Esophagus muscularis mucosa (tissue), 4 donors: ENCODE data around the gene EDNRA. TPM values are rescaled to one million over a fixed set of nuclear protein-coding genes. Genes with fewer than 3 reads are reported as not detected.
A peak's percentile ranks its signal among the peaks of the same experiment; 100 is the strongest.
"Not testable (repeated sequence)": the region's sequence is repeated elsewhere in the genome, so short reads cannot be mapped to it uniquely, and the experiment has no call there.

Experiments
- DNase-seq: peaks from one replicate; pipeline ENCODE4 v3.0.0-alpha.2; 2017; ENCODE audit errors: extremely low spot score
- H3K27ac ChIP-seq, 4 donors: fragments of 200-600 bp; sonication (generic); replicated peaks in 1 of 4; 1 replicate in 3 of 4; 2 replicates in 1 of 4; pipeline ENCODE4 v1.5.1; 2016 to 2019; ENCODE audit warnings: mild to moderate bottlenecking in 1 of 4
- H3K27me3 ChIP-seq, 4 donors: fragments of 200-600 bp; sonication (generic); one replicate each; pipeline versions ENCODE4 v1.5.1 to v1.6.0; 2016 to 2019
- H3K36me3 ChIP-seq, 4 donors: fragments of 200-600 bp; sonication (generic); one replicate each; pipeline ENCODE4 v1.5.1; 2016 to 2019
- H3K4me1 ChIP-seq, 4 donors: fragments of 200-600 bp; sonication (generic); one replicate each; pipeline ENCODE4 v1.5.1; 2016 to 2019
- H3K4me3 ChIP-seq, 4 donors: fragments of 200-600 bp; sonication (generic); 1 replicate in 2 of 4; 2 replicates in 2 of 4; pipeline ENCODE4 v1.5.1; 2016 to 2019; ENCODE audit warnings: mild to moderate bottlenecking in 4 of 4, moderate library complexity in 1 of 4
- H3K9me3 ChIP-seq, 4 donors: fragments of 200-600 bp; sonication (generic); 1 replicate in 3 of 4; 2 replicates in 1 of 4; pipeline ENCODE4 v1.5.1; 2016 to 2019
- EP300 ChIP-seq: sonication (generic); formaldehyde crosslinking; IDR thresholded peaks from one replicate; pipeline ENCODE4 v1.6.1; 2017; ENCODE audit warnings: antibody characterized with exemption
- POLR2A ChIP-seq: fragments of 450-650 bp; IDR thresholded peaks from one replicate; pipeline ENCODE4 v1.6.1; 2017; ENCODE audit warnings: antibody characterized with exemption, moderate library complexity, mild to moderate bottlenecking, low read depth
- POLR2AphosphoS5 ChIP-seq, 2 donors: sonication (generic); formaldehyde crosslinking; IDR thresholded peaks; one replicate each; pipeline ENCODE4 v1.6.1; 2017; ENCODE audit warnings: antibody characterized with exemption in 2 of 2
- WGBS: methylation state at CpG from one replicate; pipeline ENCODE4 v1.1.5; 2018; 5-methylcytosine and 5-hydroxymethylcytosine counted together
- intact Hi-C: fragments of 100-400 bp; cut with DNase I; formaldehyde crosslinking; loops from one replicate; pipeline ENCODE4 v1.15.1; 2023
- total RNA-seq, 4 donors: library from RNA; depleted of rRNA; stranded (reverse); fragments of >200 nt; gene quantifications; one replicate each; pipeline versions ENCODE4 v1.1.0 to v1.2.1, GENCODE V29; 2016
- TF ChIP-seq, protein P1 (sequence below), 3 experiments: fragments of 200-600 bp in 2 of 3; fragments of 450-650 bp in 1 of 3; sonication (generic) in 2 of 3; IDR thresholded peaks; one replicate each; pipeline ENCODE4 v1.5.1; 2017 to 2019; ENCODE audit warnings: antibody characterized with exemption in 3 of 3, mild to moderate bottlenecking in 2 of 3, moderate library complexity in 1 of 3

Gene EDNRA
- total RNA-seq = 1 to 10 TPM in 3 of 4 donors, under 1 TPM in 1; 0.83 to 8.0 (median 3.9) TPM

GRCh38 chr4:147480891-147481576 lies at the start of gene EDNRA:
TSS of gene EDNRA (plus strand) at chr4:147481097. CDS start at chr4:147485682, 4,585 bp downstream.
- Histone ChIP-seq H3K27ac (peak within 1 kb of the TSS; percentile 37 to 50 (median 48)), H3K36me3 (no peaks in the 10 kb centered on the region), H3K4me3 (peak within 1 kb of the TSS; percentile 50 to 60 (median 50)), H3K9me3 (no peaks in the 10 kb centered on the region), H3K27me3 (peaks cover 0 to 36% (median 5%) of the 10 kb centered on the region in 4 donors), H3K4me1 (peaks cover 0 to 14% (median 10%) of the 10 kb centered on the region in 4 donors)
- no peak for DNase-seq
- intact Hi-C loops = no loop called here
- under 1% methylated on average over 30 of the region's 68 CpGs for WGBS
- TF ChIP-seq, protein P1, sequence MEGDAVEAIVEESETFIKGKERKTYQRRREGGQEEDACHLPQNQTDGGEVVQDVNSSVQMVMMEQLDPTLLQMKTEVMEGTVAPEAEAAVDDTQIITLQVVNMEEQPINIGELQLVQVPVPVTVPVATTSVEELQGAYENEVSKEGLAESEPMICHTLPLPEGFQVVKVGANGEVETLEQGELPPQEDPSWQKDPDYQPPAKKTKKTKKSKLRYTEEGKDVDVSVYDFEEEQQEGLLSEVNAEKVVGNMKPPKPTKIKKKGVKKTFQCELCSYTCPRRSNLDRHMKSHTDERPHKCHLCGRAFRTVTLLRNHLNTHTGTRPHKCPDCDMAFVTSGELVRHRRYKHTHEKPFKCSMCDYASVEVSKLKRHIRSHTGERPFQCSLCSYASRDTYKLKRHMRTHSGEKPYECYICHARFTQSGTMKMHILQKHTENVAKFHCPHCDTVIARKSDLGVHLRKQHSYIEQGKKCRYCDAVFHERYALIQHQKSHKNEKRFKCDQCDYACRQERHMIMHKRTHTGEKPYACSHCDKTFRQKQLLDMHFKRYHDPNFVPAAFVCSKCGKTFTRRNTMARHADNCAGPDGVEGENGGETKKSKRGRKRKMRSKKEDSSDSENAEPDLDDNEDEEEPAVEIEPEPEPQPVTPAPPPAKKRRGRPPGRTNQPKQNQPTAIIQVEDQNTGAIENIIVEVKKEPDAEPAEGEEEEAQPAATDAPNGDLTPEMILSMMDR (IDR thresholded peaks at IDR 0.05) = no peak
- TF ChIP-seq POLR2AphosphoS5 (IDR thresholded peaks at IDR 0.05) (no peak), POLR2A (no peak), EP300 (no peak)

DNA sequence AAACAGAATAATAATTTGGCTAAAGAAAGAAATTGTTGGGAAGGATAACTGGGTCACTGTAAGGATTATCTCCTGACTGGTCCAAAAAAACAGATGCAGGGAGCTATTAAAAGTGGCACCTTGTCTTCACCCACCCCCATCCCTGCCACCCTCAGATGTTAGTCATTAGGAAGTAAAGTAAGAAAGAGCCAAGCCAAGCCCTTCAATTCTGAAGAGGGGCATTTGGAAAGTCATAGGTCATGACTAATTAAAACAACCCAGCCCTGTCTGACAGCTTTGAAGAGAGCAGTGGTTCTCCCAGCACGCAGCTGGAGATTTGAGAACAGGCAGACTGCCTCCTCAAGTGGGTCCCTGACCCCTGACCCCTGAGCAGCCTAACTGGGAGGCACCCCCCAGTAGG lies 46.5 kb upstream of the EDNRA start:
- H3K4me1 ChIP-seq, DNase-seq, intact Hi-C loops, H3K27me3 ChIP-seq, H3K27ac ChIP-seq, H3K36me3 ChIP-seq, H3K4me3 ChIP-seq: not testable (repeated sequence)
- peaks cover 0 to 12% (median 8%) of the 10 kb centered on the region in 4 donors for H3K9me3 ChIP-seq
- WGBS = 57% methylated on average over 1 of the region's 1 CpG

GRCh38 chr4:147440442-147440841 lies 40.5 kb upstream of the EDNRA start:
- Histone ChIP-seq H3K36me3 (no peaks in the 10 kb centered on the region), H3K9me3 (no peaks in the 10 kb centered on the region), H3K27ac (no peak overlapping the region), H3K27me3 (no peaks in the 10 kb centered on the region), H3K4me1 (no peaks in the 10 kb centered on the region), H3K4me3 (no peak overlapping the region)
- WGBS = 86% methylated on average over 2 of the region's 2 CpGs
- intact Hi-C loops = no loop called here
- no peak for DNase-seq
- TF ChIP-seq POLR2A (no peak), POLR2AphosphoS5 (IDR thresholded peaks at IDR 0.05) (no peak), EP300 (no peak)
- TF ChIP-seq, protein P1 (IDR thresholded peaks at IDR 0.05) = no peak

DNA sequence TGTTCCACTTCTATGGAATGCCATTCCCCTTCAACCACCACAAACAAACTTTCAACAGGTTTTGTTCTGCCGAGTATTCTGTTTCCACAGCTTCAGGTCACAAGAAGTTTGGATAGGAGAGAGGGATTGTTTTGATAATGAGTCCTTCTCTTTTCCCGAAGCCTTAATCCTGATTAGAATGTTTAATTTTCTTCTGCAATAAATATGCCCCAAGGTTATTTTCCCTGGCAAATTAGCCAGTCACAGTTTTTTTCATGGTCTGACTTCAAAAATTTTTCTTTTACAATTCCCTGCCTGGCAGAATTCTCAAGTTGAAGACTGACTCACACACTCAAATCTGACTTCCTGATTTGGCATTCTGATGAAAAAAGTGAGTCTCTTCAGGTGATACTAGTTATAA lies 33.1 kb upstream of the EDNRA start:
- Histone ChIP-seq H3K27me3 (no peaks in the 10 kb centered on the region), H3K9me3 (no peaks in the 10 kb centered on the region), H3K4me3 (no peak overlapping the region), H3K4me1 (no peaks in the 10 kb centered on the region), H3K36me3 (no peaks in the 10 kb centered on the region), H3K27ac (no peak overlapping the region)
- TF ChIP-seq POLR2A (no peak), EP300 (no peak), POLR2AphosphoS5 (IDR thresholded peaks at IDR 0.05) (no peak)
- TF ChIP-seq, protein P1 (IDR thresholded peaks at IDR 0.05) = no peak
- no peak for DNase-seq
- WGBS = 52% methylated on average over 2 of the region's 2 CpGs
- intact Hi-C loops = no loop called here

GRCh38 chr4:147453561-147454141 lies 27.2 kb upstream of the EDNRA start:
- no peak for TF ChIP-seq POLR2A
- TF ChIP-seq POLR2AphosphoS5 (IDR thresholded peaks at IDR 0.05) = no peak
- no peak for TF ChIP-seq EP300
- TF ChIP-seq, protein P1 (IDR thresholded peaks at IDR 0.05) = no peak
- Histone ChIP-seq H3K4me3 (no peak overlapping the region), H3K27ac (no peak overlapping the region), H3K27me3 (no peaks in the 10 kb centered on the region), H3K9me3 (no peaks in the 10 kb centered on the region), H3K36me3 (no peaks in the 10 kb centered on the region), H3K4me1 (no peaks in the 10 kb centered on the region)
- 51% methylated on average over 2 of the region's 2 CpGs for WGBS
- no peak for DNase-seq
- intact Hi-C loops = no loop called here
